Prostate gland (tissue), 2 donors: Measurements from ENCODE around the gene LCTL. TPM values are rescaled to one million over a fixed set of nuclear protein-coding genes. Genes with fewer than 3 reads are reported as not detected.

Experiments used
- DNase-seq: peaks from one replicate; pipeline ENCODE4 v3.0.0-alpha.2; 2019; ENCODE audit warnings: low spot score
- H3K27ac ChIP-seq, 2 donors: fragments of 200-600 bp; sonication (generic); 2 replicates each; pipeline ENCODE4 v1.5.1; 2017 to 2019
- H3K27me3 ChIP-seq: fragments of 200-600 bp; sonication (generic); replicated peaks from 2 replicates; pipeline ENCODE4 v1.5.1; 2019; ENCODE audit not compliant: insufficient read depth
- H3K36me3 ChIP-seq, 2 donors: fragments of 200-600 bp; sonication (generic); 1 replicate in 1 of 2; 2 replicates in 1 of 2; pipeline versions ENCODE4 v1.5.1 to v1.8.1; 2017 to 2019
- H3K4me1 ChIP-seq: fragments of 200-600 bp; sonication (generic); replicated peaks from 2 replicates; pipeline ENCODE4 v1.5.1; 2019
- H3K4me3 ChIP-seq, 2 donors: fragments of 200-600 bp; sonication (generic); 2 replicates each; pipeline ENCODE4 v1.5.1; 2017 to 2019
- H3K9me3 ChIP-seq: fragments of 200-600 bp; sonication (generic); 2 replicates; pipeline ENCODE4 v1.5.1; 2017
- POLR2A ChIP-seq: fragments of 450-650 bp; IDR thresholded peaks from one replicate; pipeline ENCODE4 v1.6.1; 2016; ENCODE audit warnings: antibody characterized with exemption, mild to moderate bottlenecking
- POLR2AphosphoS5 ChIP-seq: sonication (generic); formaldehyde crosslinking; IDR thresholded peaks from one replicate; pipeline ENCODE4 v1.6.1; 2017; ENCODE audit warnings: antibody characterized with exemption
- WGBS: methylation state at CpG from one replicate; pipeline ENCODE4 v1.1.5; 2018; 5-methylcytosine and 5-hydroxymethylcytosine counted together
- intact Hi-C: fragments of 100-400 bp; cut with DNase I; formaldehyde crosslinking; loops from one replicate; pipeline ENCODE4 v1.14.2; 2022
- total RNA-seq, 2 donors: library from RNA; depleted of rRNA; stranded (reverse); fragments of >200 nt; gene quantifications; one replicate each; pipeline ENCODE4 v1.1.0, GENCODE V29; 2016
- TF ChIP-seq, protein P1 (sequence below), 4 experiments: fragments of 200-600 bp in 2 of 4; fragments of 450-650 bp in 2 of 4; sonication (generic) in 2 of 4; IDR thresholded peaks; 1 replicate in 3 of 4; 2 replicates in 1 of 4; pipeline ENCODE4 v1.5.1; 2016 to 2019; ENCODE audit warnings: antibody characterized with exemption in 4 of 4, mild to moderate bottlenecking in 2 of 4, moderate library complexity in 2 of 4

The LCTL gene, protein sequence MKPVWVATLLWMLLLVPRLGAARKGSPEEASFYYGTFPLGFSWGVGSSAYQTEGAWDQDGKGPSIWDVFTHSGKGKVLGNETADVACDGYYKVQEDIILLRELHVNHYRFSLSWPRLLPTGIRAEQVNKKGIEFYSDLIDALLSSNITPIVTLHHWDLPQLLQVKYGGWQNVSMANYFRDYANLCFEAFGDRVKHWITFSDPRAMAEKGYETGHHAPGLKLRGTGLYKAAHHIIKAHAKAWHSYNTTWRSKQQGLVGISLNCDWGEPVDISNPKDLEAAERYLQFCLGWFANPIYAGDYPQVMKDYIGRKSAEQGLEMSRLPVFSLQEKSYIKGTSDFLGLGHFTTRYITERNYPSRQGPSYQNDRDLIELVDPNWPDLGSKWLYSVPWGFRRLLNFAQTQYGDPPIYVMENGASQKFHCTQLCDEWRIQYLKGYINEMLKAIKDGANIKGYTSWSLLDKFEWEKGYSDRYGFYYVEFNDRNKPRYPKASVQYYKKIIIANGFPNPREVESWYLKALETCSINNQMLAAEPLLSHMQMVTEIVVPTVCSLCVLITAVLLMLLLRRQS
- not detected for total RNA-seq

DNA sequence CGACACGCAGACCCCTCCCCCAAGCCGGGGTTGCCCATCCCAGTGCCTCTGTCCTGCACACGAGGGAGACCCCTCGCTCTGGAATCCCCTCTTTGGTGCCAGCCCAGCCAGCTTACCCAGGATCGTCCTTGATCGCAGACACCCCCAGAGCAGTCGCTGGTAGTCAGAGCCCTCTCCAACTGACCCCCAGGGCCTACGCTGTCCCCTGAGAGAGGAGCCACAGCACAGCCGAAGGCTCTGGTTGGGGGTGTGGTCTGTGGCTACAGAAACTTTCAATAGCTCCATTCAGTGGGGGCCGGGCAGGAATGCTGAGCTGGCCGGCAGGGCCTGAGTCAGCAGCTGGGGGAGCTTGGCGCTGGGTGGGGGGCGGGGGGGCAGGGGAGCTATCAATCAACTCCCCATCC lies at the start of gene LCTL:
TSS of gene LCTL (minus strand) at position 258 of the 404 bp plus-strand sequence. CDS start 633 bp downstream, outside the sequence.
- Histone ChIP-seq H3K9me3 (no peaks in the 10 kb centered on the region), H3K27ac (no peak within 1 kb of the TSS)
- no peak for TF ChIP-seq POLR2AphosphoS5
- TF ChIP-seq, protein P1, sequence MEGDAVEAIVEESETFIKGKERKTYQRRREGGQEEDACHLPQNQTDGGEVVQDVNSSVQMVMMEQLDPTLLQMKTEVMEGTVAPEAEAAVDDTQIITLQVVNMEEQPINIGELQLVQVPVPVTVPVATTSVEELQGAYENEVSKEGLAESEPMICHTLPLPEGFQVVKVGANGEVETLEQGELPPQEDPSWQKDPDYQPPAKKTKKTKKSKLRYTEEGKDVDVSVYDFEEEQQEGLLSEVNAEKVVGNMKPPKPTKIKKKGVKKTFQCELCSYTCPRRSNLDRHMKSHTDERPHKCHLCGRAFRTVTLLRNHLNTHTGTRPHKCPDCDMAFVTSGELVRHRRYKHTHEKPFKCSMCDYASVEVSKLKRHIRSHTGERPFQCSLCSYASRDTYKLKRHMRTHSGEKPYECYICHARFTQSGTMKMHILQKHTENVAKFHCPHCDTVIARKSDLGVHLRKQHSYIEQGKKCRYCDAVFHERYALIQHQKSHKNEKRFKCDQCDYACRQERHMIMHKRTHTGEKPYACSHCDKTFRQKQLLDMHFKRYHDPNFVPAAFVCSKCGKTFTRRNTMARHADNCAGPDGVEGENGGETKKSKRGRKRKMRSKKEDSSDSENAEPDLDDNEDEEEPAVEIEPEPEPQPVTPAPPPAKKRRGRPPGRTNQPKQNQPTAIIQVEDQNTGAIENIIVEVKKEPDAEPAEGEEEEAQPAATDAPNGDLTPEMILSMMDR (IDR thresholded peaks at IDR 0.05), result no peak
- TF ChIP-seq POLR2A, result no peak

DNA sequence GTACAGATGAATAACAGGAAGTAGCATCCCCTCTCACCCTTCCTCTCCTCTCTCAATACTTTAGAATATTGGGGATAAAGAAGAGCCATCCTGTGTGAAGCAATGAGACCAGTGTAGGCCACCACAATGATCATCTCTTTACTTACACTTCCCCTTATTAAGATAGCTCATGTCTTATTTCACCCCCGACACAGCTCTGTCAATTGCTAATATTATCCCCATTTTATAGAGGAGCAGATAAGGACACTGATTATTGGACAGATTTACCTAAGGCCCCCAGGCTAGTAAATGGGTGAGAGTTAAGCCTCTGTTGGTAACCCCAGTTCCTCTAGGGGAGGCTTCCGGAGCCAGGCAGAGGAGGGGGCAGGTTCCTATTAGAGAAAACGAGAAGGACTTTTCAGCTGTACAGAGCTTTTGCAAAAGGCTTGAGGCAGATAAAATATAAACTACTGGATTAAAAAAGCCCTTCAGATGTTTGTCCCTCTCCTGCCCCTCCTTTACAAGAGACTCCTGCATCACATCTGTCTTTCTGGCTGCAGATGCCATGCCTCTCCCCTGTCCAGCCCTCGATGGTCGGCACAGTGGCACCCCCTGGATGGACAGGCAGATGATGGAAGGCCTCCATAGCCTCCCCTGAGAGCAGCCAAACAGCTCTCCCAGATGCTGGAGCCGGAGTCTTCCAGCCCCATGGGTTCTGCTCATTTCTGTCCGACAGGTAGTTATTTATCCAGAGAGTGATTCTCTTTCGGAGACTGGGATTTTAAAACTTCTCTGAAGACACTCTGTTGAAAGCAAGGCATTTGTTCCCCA lies 49.4 kb upstream of the LCTL start:
- Histone ChIP-seq H3K4me1 (peaks cover 13% of the 10 kb centered on the region), H3K4me3 (no peak overlapping the region), H3K27ac (no peak overlapping the region), H3K9me3 (no peaks in the 10 kb centered on the region), H3K36me3 (no peaks in the 10 kb centered on the region), H3K27me3 (no peaks in the 10 kb centered on the region)
- no peak for TF ChIP-seq POLR2A
- TF ChIP-seq, protein P1 (IDR thresholded peaks at IDR 0.05), result no peak
- intact Hi-C loops, result loop anchor here (5.0 kb wide), 2 partner anchors 157 to 237 kb away; no protein-coding TSS in a partner anchor
- no peak for DNase-seq
- 58% methylated on average over 8 of the region's 8 CpGs for WGBS

More for the DNA sequence above, at the start of gene LCTL:
- intact Hi-C loops, result no loop called here
- Histone ChIP-seq H3K27me3 (no peaks in the 10 kb centered on the region), H3K4me1 (no peaks in the 10 kb centered on the region), H3K4me3 (no peak within 1 kb of the TSS), H3K36me3 (no peaks in the 10 kb centered on the region)
- no peak for DNase-seq
- 65% methylated on average over 14 of the region's 14 CpGs for WGBS

DNA sequence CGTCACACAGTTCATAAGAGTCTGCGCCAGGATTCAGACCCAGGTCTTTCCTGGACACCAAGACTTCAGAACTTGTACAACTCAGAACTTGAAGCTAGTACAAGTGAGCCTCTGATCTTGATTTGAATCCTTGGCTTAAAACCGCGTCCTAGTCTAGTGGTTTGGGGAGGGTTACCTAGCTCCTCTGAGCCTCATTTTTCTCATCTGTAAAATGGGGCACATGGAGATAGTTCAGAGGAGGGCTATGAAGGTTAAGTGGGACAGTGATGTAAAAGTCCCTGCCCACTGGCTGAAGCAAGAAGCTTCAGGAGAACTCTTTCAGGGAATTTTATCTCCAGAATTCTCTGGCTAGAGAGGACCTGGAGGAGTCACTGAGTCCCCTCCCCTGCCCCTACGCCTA lies 48.7 kb upstream of the LCTL start:
- no peak for TF ChIP-seq POLR2AphosphoS5
- Histone ChIP-seq H3K4me3 (no peak overlapping the region), H3K36me3 (no peaks in the 10 kb centered on the region), H3K4me1 (peaks cover 13% of the 10 kb centered on the region), H3K9me3 (no peaks in the 10 kb centered on the region), H3K27ac (no peak overlapping the region), H3K27me3 (no peaks in the 10 kb centered on the region)
- WGBS, result 99% methylated on average over 5 of the region's 5 CpGs
- no peak for DNase-seq
- intact Hi-C loops, result no loop called here

DNA sequence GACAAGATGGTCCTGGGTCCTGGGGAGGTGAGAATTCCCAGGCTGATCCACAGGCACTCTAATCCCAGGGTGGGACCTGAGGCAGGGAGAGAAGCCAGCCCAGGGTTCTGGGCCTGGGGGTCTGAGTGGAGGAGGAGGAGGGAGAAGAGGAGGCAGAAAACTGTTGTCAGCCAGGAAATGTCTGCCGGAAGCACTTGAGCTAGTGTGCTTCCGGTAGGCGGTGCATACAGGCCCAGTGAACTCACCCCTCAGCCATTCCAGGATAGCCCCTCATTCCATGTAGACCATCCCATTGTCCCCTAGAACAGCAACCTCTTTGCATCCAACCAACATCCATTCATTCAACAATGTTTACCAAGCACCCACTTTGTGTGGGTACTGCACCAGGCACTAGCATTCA lies 47.9 kb upstream of the LCTL start:
- Histone ChIP-seq H3K36me3 (no peaks in the 10 kb centered on the region), H3K27ac (no peak overlapping the region), H3K27me3 (no peaks in the 10 kb centered on the region), H3K4me3 (no peak overlapping the region), H3K9me3 (no peaks in the 10 kb centered on the region), H3K4me1 (peaks cover 10% of the 10 kb centered on the region)
- no peak for DNase-seq
- intact Hi-C loops, result no loop called here
- WGBS, result 96% methylated on average over 3 of the region's 3 CpGs
- TF ChIP-seq POLR2A (no peak), POLR2AphosphoS5 (no peak)
- TF ChIP-seq, protein P1 (IDR thresholded peaks at IDR 0.05), result no peak
